GM21737 (cell line): Measurements from ENCODE around the gene RNF214.
"Not testable (repeated sequence)": the region's sequence is repeated elsewhere in the genome, so short reads cannot be mapped to it uniquely, and the experiment has no call there.

Source experiments
- ATAC-seq: cut with Tn5 transposase; IDR thresholded peaks from one replicate; pipeline ENCODE4 v1.9.1; 2021; ENCODE audit warnings: mild to moderate bottlenecking, moderate library complexity; ENCODE audit not compliant: unreplicated experiment

Gene RNF214

GRCh38 chr11:117309310-117309709 is 76.8 kb downstream of the RNF214 start:
- ATAC-seq: no peak

- no peak for ATAC-seq
These were observed 80.6 kb downstream of the RNF214 start for GRCh38 chr11:117313091-117313490.

DNA sequence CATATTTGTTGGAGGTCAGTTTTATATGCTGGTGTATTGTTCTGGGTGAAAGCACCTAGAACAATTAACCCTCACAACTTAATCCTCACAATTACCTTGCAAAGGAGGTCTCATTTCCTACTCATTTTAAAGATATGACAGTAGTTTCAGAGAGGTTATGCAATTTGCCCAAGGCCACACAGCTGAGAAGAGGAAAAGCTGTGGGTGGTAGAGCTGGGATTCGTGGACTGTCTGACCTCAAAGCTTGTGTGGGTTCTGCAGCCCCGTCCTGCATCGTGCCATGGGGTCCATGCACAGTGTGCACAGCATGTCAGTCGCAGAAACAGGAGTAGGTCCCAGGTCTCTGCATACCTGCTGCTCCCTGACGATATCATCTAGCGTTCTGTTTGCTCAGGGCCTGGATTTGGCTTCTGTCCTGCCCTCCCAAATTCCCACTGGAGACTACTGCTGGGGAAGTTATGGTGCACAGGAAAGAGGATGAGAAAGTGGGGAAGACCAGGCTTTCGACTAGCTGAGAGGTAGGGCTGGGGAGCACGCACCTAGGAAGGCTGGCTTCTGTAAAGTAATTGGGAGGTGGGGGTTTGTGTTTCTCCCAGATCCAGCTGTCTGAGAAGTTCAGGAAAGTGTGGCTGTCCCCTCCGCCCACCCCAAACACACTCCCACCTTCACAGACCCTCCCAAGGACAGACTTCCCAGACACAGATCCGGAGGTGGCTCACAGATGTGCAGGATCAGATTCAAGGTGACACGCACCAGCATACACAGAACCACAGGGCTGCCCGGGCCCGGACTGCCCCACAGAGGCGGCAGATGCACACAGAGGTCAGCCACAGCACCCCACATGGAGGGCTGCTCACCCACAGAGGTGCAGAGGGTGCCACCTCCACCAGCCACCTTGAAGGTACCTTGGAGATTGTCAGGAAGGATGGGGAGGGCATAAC is 81.6 kb downstream of the RNF214 start:
- no peak for ATAC-seq

- ATAC-seq: no peak
These were observed 82.4 kb downstream of the RNF214 start for GRCh38 chr11:117314840-117315239.

GRCh38 chr11:117315285-117316196 is 83.1 kb downstream of the RNF214 start:
- no peak for ATAC-seq

DNA sequence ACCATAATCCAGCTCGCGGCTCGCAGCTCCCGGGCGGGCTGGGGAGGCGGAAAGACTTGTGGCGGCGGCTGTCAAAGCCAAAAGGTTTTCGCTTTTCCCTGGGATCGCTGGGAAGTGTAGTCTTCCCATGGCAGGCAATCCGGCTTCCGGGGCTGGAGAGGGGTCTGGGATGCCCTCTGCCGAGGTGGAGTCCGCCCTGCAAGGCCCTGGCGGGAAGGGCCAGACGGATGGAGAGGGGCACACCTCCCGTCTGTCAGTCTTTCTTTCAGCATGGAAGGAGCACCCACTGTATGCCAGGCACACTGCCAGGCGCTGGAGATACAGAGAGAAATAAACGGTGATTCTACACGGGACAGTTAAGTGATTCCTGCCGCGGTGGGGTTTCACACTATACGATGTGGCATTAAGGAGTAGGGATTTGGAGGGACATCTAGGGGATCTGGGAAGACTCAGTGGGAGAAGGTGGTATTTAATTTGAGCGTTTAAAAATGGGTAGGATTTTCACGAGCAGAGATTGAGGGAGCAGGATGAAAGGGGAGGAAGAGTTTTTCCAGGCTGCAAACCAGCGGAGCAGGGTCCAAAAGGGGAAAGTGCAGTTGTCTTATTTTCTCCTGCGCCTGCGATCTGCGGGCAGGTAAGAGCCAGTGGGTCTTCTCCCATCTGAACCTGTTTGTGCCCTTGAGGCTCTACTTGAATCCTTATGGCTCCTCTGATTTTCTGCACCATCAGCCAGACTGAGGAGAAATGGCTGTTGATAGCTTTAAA is 83.9 kb downstream of the RNF214 start, which contains the start of gene BACE1:
Gene BACE1, minus strand, starts transcription at position 60 of the 765 bp plus-strand sequence. CDS start 461 bp downstream, outside the sequence.
- no peak for ATAC-seq

GRCh38 chr11:117318738-117319137 is 86.3 kb downstream of the RNF214 start:
- no peak for ATAC-seq

GRCh38 chr11:117319214-117319840 is 86.9 kb downstream of the RNF214 start:
- ATAC-seq: no peak

DNA sequence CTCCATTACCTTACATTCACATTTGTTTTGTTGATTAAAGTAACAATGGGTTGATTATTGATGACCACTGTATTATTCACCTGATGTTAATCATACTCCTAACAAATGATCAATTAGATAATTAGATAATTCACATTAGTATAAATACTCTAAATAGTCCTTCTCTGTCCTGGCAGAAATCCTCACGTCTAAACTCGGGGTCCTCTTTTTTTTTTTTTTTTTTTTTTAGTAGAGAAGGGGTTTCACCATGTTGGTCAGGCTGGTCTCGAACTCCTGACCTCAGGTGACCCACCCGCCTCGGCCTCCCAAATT is 94.7 kb downstream of the RNF214 start:
- ATAC-seq: not testable (repeated sequence)

DNA sequence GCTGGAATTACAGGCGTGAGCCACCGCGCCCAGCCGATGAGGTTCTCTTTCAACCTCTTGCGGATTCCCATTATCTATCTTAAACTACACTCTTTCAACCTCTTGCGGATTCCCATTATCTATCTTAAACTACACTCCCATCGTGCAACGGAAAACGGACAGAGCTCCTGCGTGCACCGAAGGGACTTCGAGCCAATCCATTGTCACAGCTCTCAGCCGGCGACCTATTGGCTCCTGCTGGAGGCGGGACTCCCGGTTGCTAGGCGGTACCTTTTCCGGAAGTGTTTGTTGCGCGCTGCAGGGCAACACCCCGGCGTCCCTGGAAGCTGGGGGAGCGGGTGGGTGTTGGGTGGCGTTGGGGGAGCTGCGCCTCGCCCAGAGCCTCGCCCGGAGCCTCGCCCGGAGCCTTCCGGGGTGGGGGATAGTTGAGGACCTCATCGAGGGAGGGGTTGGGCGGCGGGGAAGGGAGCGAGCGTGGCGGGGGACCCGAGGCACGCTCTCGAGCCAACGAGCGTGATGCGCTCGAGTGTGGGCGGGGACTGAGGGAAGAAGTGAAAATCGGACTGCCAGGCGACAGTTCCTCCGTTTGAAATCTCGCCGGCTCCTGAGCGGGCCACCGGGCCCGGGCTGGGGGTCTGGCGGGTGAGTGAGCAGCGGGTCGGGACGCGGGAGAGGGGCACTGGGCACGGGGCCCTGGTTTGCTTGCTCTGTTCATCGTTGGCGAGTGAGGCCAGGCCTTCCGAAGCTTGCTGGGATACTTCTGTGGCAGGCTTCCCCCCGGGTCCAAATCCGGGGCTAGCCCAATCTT is 95.3 kb downstream of the RNF214 start, which contains the start of gene CEP164:
Gene CEP164, plus strand, starts transcription at position 288 of the 808 bp plus-strand sequence. CDS start 10,733 bp downstream, outside the sequence.
- peak; percentile 99 for ATAC-seq

DNA sequence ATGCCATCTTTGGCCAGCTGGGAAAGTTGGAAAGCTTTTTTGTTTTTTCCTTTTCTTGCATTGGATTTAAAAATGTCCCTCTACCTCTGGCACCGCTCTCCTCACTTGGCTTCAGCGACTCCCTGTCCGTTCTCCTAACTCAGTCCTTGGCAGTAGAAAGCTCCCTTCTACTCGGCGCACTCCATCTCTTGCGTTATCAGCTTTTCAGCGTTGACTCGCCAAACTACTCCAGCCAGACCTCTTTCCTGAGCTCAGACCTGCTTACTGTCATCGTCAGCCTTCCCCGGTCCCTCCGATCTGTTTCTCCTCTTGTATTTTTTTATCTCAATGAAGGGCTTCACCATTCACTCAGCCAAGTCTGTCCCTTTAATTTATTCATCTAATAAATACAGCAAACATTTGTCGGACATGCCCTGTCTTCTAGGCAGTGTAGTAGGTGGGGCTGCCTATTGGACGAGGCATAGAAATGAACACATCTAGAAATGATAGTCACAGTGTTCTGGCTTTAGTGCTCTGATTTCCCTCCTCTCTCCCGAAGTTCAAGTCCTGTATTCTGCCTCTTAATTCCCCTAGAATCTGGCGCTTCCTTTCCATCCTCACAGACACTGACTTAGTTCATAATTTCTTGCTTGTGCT is 96.0 kb downstream of the RNF214 start:
- ATAC-seq: no peak

DNA sequence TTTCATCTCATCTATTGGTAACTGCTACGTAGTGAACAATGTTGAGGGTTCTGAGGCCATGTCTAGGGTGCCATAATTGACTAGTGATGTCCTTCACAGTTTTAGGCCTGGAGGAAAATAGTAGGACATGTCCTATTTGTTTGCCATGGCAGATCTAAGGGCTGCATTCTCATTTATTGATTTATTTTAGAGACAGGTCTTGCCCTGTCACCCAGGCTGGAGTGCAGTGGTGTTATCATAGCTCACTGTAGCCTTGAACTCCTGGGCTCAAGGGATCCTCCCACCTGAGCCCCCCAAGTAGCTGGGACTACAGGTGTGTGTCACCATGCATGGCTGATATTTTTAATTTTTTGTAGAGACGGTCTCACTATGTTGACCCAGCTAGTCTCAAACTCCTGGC is 100.4 kb downstream of the RNF214 start:
- ATAC-seq: no peak

DNA sequence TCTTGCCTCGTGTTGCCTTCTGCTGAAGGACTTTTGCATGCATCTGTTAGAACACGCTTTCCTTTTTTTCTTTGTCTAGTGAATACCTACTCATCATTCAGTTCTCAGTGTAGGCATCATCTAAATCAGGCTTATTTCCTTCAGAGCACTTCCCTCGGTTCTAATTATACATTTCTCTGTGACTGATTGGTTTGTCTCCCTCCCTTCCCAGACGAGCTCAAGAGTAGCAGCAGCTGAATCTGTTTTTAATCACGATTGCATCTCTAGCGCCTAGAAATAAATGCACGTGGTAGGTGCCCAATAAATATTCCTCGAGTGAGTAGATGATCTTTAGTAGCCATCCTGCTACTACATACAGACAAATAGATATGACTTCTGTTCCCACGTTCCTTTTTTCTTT is 101.4 kb downstream of the RNF214 start:
- ATAC-seq: no peak

DNA sequence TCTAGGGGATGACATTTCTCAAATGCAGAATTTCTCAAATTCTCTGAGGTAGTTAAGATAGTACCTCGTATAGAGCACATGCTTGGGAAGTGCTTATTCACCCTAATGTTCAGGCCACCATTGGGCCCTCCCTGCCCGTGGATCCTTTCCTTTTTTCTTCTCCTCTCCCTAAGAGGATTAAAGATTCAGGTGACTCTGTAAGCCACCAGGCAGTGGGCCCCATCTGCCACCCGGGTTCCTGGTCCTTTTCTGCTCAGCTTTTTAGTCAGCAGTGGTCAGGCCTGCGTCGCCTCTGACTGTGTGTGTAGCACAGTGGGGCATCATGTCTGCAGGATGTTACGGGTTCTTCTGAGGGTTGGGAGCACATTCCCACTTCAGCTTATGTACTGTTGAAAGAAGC is 102.4 kb downstream of the RNF214 start:
- no peak for ATAC-seq

DNA sequence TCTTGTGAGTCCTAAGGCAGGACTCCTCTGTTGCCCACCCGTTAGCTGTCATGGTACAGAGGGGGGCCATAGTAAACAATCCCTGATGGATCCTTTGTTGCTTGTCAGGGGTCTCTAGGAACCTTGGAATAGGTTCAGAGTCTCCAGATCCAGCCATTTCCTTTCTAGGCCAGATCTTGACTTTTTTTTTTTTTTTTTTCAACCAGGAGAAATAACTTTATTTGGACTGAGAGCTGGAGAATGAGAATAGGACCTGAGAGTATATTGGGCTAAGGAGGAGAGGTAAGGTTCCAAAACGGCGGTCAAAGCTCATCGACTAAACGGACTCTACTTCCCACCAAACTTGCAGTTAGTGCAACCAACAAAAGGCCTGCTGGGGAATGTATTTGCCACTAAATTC is 102.9 kb downstream of the RNF214 start:
- no peak for ATAC-seq
